SK-N-MC (cell line): ENCODE results near the gene TST.

Experiments
- EZH2 ChIP-seq: fragments of 200-600 bp; sonication (generic); IDR thresholded peaks from one replicate; pipeline ENCODE4 v1.6.1; 2017; ENCODE audit warnings: antibody characterized with exemption
- POLR2AphosphoS5 ChIP-seq: IDR thresholded peaks from 2 replicates; pipeline ENCODE4 v1.6.1; 2012; ENCODE audit warnings: mild to moderate bottlenecking, low read depth, low read length, borderline replicate concordance

- TF ChIP-seq POLR2AphosphoS5 (no peak), EZH2 (no peak)
Measured at GRCh38 chr22:37033605-37034430, 14.6 kb upstream of the TST start.
